Measurements from ENCODE around the gene LRRFIP1.

LRRFIP1 gene

DNA sequence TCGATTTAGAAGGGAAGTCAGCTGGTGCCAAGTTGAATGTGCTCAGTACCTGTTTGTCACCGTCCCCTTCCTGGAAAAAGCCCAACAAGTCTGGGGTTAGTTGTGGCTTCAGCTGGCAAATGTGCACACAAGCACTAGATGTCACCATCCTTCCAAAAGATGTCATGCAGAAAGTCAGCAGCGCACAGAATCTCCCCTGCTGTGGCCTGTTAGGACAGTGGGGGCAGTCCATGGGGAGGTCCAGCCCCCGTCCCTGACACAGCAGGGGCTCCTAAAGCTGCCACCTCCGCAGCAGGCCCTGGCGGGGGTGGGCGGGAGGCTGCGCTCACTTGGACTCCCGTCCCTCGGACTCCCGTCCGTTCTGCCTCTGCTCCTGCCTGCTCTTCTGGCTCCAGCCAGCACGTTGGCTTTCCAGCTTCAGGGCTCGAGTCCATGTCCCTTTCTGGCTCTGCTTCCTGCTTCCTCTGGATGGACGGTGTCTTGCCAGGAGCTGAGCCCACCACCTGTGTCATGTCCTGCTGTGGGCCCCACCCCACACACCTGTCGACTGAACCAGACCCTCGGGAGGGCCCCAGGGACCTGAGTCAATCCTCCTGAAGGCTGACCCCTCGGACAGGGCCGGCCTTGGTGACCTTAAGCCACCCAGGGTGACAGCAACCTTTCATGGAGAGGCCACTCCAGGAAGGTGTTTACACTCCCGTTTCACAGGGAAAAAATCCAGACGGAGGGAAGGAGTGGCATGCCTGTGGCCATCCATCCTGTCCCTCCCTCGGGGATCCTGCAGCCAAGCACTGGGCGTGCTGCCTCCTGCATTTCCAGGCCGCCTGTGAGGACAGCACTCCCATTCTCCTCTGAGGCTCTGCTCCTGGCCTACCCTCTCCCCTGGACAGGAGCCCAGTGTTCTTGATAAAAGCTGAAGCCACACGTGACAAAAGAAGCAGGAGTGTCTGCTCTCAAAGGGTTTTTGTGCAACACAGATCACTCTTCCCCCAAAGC, 45.3 kb upstream of the LRRFIP1 start:
- Histone ChIP-seq H2BK12ac (ENCODE audit: low read length) (no peak overlapping the region), H3K4me2 (ENCODE audit: insufficient read depth, low read length, poor library complexity, severe bottlenecking) (peak overlapping the region; percentile 21), H3K23ac (ENCODE audit: low read depth, low read length, poor library complexity) (no peak overlapping the region), H3K79me1 (ENCODE audit: low read depth, low read length) (peaks cover 2% of the 10 kb centered on the region), H3K4me3 (ENCODE audit: low read length in 2 of 2) (peak overlapping the region in 1 of 2 donors; percentile 50), H2AK5ac (ENCODE audit: low read depth, low read length) (no peak overlapping the region), H4K91ac (ENCODE audit: low read depth, low read length, poor library complexity) (no peak overlapping the region), H3K9me3 (replicated peaks in 1 of 2; ENCODE audit: control insufficient read depth in 2 of 2, insufficient read depth in 1 of 2, low read depth in 1 of 2, low read length in 2 of 2) (no peaks in the 10 kb centered on the region), H3K14ac (ENCODE audit: low read length) (no peak overlapping the region), H2BK15ac (ENCODE audit: low read length) (peak overlapping the region; percentile 34), H2BK5ac (ENCODE audit: low read length) (no peak overlapping the region), H3K36me3 (replicated peaks in 1 of 2; ENCODE audit: control insufficient read depth in 2 of 2, insufficient read depth in 2 of 2, low read length in 2 of 2) (no peaks in the 10 kb centered on the region), H3K18ac (ENCODE audit: low read length) (peak overlapping the region; percentile 88), H3K9ac (ENCODE audit: low read depth, low read length, poor library complexity) (peak overlapping the region; percentile 57), H2BK120ac (ENCODE audit: low read depth, low read length) (no peak overlapping the region), H3K27me3 (ENCODE audit: control insufficient read depth in 3 of 3, insufficient read depth in 3 of 3, low read depth in 1 of 3, low read length in 3 of 3) (peaks cover 0 to 13% (median 0%) of the 10 kb centered on the region in 3 experiments), H4K8ac (ENCODE audit: low read depth, low read length) (no peak overlapping the region), H3K4ac (ENCODE audit: low read length) (no peak overlapping the region), H3K27ac (replicated peaks; ENCODE audit: low read length) (no peak overlapping the region), H2AFZ (ENCODE audit: low read length) (peak overlapping the region; percentile 58), H3K4me1 (ENCODE audit: control insufficient read depth in 2 of 2, insufficient read depth in 1 of 2, low read depth in 1 of 2, low read length in 2 of 2) (peaks cover 0 to 7% of the 10 kb centered on the region in 2 donors)
- DNase-seq (ENCODE audit: low spot score) = peak; percentile 35
- no CpG with 5 or more reads among the region's 25 CpGs for WGBS, 2 donors (ENCODE audit: extremely low coverage in 2 of 2, insufficient read length in 2 of 2, insufficient replicate concordance in 1 of 2)

DNA sequence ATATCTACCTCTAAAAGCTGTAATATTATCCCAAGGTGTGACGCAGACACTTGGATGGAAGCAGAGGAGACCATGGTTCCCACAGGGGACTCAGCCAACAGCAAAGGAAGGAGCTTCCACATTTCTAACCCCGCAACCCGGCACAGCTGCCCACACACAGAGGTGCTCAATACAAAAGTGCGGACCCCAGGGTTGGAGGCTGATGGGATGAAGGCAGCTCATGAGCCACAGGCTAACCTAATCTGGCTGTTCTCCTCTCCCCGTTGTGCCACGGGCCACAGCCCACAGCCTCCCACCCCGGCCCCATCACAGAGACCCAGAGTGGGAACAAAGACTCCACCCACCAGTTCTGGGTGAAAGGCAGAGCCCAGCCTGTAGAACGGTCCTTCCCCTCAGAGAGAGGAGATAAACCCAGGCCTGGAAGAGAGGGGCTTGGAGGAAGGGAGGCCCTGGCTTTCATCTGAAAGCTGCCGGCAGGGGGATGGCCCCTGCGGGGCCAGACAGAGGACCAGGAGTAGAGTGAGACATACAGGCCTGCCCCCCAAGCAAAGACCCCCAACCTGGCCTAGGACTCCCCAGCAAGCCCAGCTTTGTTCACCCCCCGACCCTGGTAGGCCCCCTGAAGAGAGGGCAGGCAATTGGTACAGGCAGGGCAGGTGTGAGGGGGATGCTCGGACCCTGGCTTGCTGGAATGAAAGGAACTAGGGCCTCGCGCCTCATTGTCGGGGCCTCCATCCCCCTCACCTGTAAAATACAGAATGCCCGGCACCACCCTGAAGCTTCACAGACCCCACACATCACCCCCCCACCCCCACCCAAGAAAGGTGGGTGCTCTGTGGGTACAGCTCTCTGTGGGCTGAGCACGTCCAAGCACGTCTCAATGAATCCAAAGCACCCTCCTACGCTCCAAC, 43.7 kb upstream of the LRRFIP1 start:
- H3K79me1 ChIP-seq (ENCODE audit: low read depth, low read length) = peaks cover 2% of the 10 kb centered on the region
- H3K4me2 ChIP-seq (ENCODE audit: insufficient read depth, low read length, poor library complexity, severe bottlenecking) = no peak overlapping the region
- no peak overlapping the region for H3K14ac ChIP-seq (ENCODE audit: low read length)
- no peak overlapping the region for H2BK120ac ChIP-seq (ENCODE audit: low read depth, low read length)
- H3K4ac ChIP-seq (ENCODE audit: low read length) = no peak overlapping the region
- H3K27ac ChIP-seq (replicated peaks; ENCODE audit: low read length) = no peak overlapping the region
- H3K9me3 ChIP-seq (replicated peaks in 1 of 2; ENCODE audit: control insufficient read depth in 2 of 2, insufficient read depth in 1 of 2, low read depth in 1 of 2, low read length in 2 of 2) = peaks cover 0 to 3% of the 10 kb centered on the region in 2 donors
- H2AFZ ChIP-seq (ENCODE audit: low read length) = peak overlapping the region; percentile 25
- H3K18ac ChIP-seq (ENCODE audit: low read length) = no peak overlapping the region
- peaks cover 0 to 7% of the 10 kb centered on the region in 2 donors for H3K4me1 ChIP-seq (ENCODE audit: control insufficient read depth in 2 of 2, insufficient read depth in 1 of 2, low read depth in 1 of 2, low read length in 2 of 2)
- no peak overlapping the region for H3K4me3 ChIP-seq (ENCODE audit: low read length in 2 of 2)
- no peak overlapping the region for H3K9ac ChIP-seq (ENCODE audit: low read depth, low read length, poor library complexity)
- H4K91ac ChIP-seq (ENCODE audit: low read depth, low read length, poor library complexity) = no peak overlapping the region
- no CpG with 5 or more reads among the region's 19 CpGs for WGBS, 2 donors (ENCODE audit: extremely low coverage in 2 of 2, insufficient read length in 2 of 2, insufficient replicate concordance in 1 of 2)
- no peak overlapping the region for H2BK5ac ChIP-seq (ENCODE audit: low read length)
- peaks cover 0 to 6% (median 0%) of the 10 kb centered on the region in 3 experiments for H3K27me3 ChIP-seq (ENCODE audit: control insufficient read depth in 3 of 3, insufficient read depth in 3 of 3, low read depth in 1 of 3, low read length in 3 of 3)
- DNase-seq (ENCODE audit: low spot score) = no peak
- no peak overlapping the region for H4K8ac ChIP-seq (ENCODE audit: low read depth, low read length)
- no peaks in the 10 kb centered on the region for H3K36me3 ChIP-seq (replicated peaks in 1 of 2; ENCODE audit: control insufficient read depth in 2 of 2, insufficient read depth in 2 of 2, low read length in 2 of 2)
- no peak overlapping the region for H3K23ac ChIP-seq (ENCODE audit: low read depth, low read length, poor library complexity)
- H2BK15ac ChIP-seq (ENCODE audit: low read length) = no peak overlapping the region
- no peak overlapping the region for H2BK12ac ChIP-seq (ENCODE audit: low read length)
- H2AK5ac ChIP-seq (ENCODE audit: low read depth, low read length) = no peak overlapping the region

- Histone ChIP-seq H2BK12ac (ENCODE audit: low read length) (no peak overlapping the region), H2BK5ac (ENCODE audit: low read length) (no peak overlapping the region), H4K8ac (ENCODE audit: low read depth, low read length) (no peak overlapping the region), H3K9me3 (replicated peaks in 1 of 2; ENCODE audit: control insufficient read depth in 2 of 2, insufficient read depth in 1 of 2, low read depth in 1 of 2, low read length in 2 of 2) (peaks cover 0 to 3% of the 10 kb centered on the region in 2 donors), H3K23ac (ENCODE audit: low read depth, low read length, poor library complexity) (no peak overlapping the region), H3K4me1 (ENCODE audit: control insufficient read depth in 2 of 2, insufficient read depth in 1 of 2, low read depth in 1 of 2, low read length in 2 of 2) (peaks cover 2 to 7% of the 10 kb centered on the region in 2 donors), H3K79me1 (ENCODE audit: low read depth, low read length) (peaks cover 2% of the 10 kb centered on the region), H2AFZ (ENCODE audit: low read length) (no peak overlapping the region), H3K27ac (replicated peaks; ENCODE audit: low read length) (no peak overlapping the region), H3K9ac (ENCODE audit: low read depth, low read length, poor library complexity) (no peak overlapping the region), H4K91ac (ENCODE audit: low read depth, low read length, poor library complexity) (peak overlapping the region; percentile 48), H3K18ac (ENCODE audit: low read length) (peak overlapping the region; percentile 44), H3K4ac (ENCODE audit: low read length) (no peak overlapping the region), H3K14ac (ENCODE audit: low read length) (no peak overlapping the region), H3K4me3 (ENCODE audit: low read length in 2 of 2) (no peak overlapping the region), H2AK5ac (ENCODE audit: low read depth, low read length) (peak overlapping the region; percentile 73), H3K36me3 (replicated peaks in 1 of 2; ENCODE audit: control insufficient read depth in 2 of 2, insufficient read depth in 2 of 2, low read length in 2 of 2) (no peaks in the 10 kb centered on the region), H2BK120ac (ENCODE audit: low read depth, low read length) (no peak overlapping the region), H2BK15ac (ENCODE audit: low read length) (no peak overlapping the region), H3K27me3 (ENCODE audit: control insufficient read depth in 3 of 3, insufficient read depth in 3 of 3, low read depth in 1 of 3, low read length in 3 of 3) (no peaks in the 10 kb centered on the region), H3K4me2 (ENCODE audit: insufficient read depth, low read length, poor library complexity, severe bottlenecking) (no peak overlapping the region)
- no peak for DNase-seq (ENCODE audit: low spot score)
- WGBS, 2 donors (ENCODE audit: extremely low coverage in 2 of 2, insufficient read length in 2 of 2, insufficient replicate concordance in 1 of 2) = no CpG with 5 or more reads among the region's 15 CpGs
Observed at GRCh38 chr2:237585590-237586221, 41.7 kb upstream of the LRRFIP1 start.
